Measurements from ENCODE around the gene BEGAIN.

The BEGAIN gene

GRCh38 chr14:100566586-100566985 is 20.6 kb downstream of the BEGAIN start:
- DNase-seq, result no peak

- DNase-seq, result no peak
Observed at GRCh38 chr14:100566119-100566518, 21.1 kb downstream of the BEGAIN start.

- DNase-seq, result no peak
Observed at GRCh38 chr14:100565650-100566049, 21.6 kb downstream of the BEGAIN start.

GRCh38 chr14:100564512-100564911 is 22.7 kb downstream of the BEGAIN start:
- no peak for DNase-seq

GRCh38 chr14:100562751-100563150 is 24.5 kb downstream of the BEGAIN start:
- DNase-seq, result no peak

- DNase-seq, result no peak
Observed at GRCh38 chr14:100561005-100561404, 26.2 kb downstream of the BEGAIN start.

- DNase-seq, result no peak
Observed at GRCh38 chr14:100560471-100560870, 26.7 kb downstream of the BEGAIN start.

GRCh38 chr14:100559455-100559854 is 27.8 kb downstream of the BEGAIN start:
- DNase-seq, result no peak

- no peak for DNase-seq
Observed at GRCh38 chr14:100558966-100559365, 28.3 kb downstream of the BEGAIN start.

GRCh38 chr14:100558226-100558625 is 29.0 kb downstream of the BEGAIN start:
- DNase-seq, result no peak

- peak in 1 of 2 donors; percentile 60 for DNase-seq
Observed at GRCh38 chr14:100557658-100558057, 29.6 kb downstream of the BEGAIN start.

- no peak for DNase-seq
Observed at GRCh38 chr14:100556936-100557505, 30.2 kb downstream of the BEGAIN start.

- no peak for DNase-seq
Observed at GRCh38 chr14:100556140-100556475, 31.1 kb downstream of the BEGAIN start.

GRCh38 chr14:100555436-100556139 is 31.6 kb downstream of the BEGAIN start:
- no peak for DNase-seq

- DNase-seq, result no peak
Observed at GRCh38 chr14:100554696-100555320, 32.4 kb downstream of the BEGAIN start.

GRCh38 chr14:100554082-100554677 is 33.0 kb downstream of the BEGAIN start:
- DNase-seq, result peak; percentile 26 to 62

GRCh38 chr14:100553471-100553870 is 33.7 kb downstream of the BEGAIN start:
- DNase-seq, result no peak

GRCh38 chr14:100552524-100553125 is 34.6 kb downstream of the BEGAIN start:
- no peak for DNase-seq

- no peak for DNase-seq
Observed at GRCh38 chr14:100551056-100551455, 36.2 kb downstream of the BEGAIN start.

- no peak for DNase-seq
Observed at GRCh38 chr14:100549834-100550625, 37.2 kb downstream of the BEGAIN start.

GRCh38 chr14:100548939-100549338 is 38.3 kb downstream of the BEGAIN start:
- DNase-seq, result no peak

GRCh38 chr14:100548295-100548655 is 38.9 kb downstream of the BEGAIN start:
- DNase-seq, result no peak
